ENCODE results near the gene ASCC3. TPM values are rescaled to one million over a fixed set of nuclear protein-coding genes. Genes with fewer than 3 reads are reported as not detected.

ASCC3 gene
- total RNA-seq, 1 experiment from 2014 or later = 48.2 TPM

DNA sequence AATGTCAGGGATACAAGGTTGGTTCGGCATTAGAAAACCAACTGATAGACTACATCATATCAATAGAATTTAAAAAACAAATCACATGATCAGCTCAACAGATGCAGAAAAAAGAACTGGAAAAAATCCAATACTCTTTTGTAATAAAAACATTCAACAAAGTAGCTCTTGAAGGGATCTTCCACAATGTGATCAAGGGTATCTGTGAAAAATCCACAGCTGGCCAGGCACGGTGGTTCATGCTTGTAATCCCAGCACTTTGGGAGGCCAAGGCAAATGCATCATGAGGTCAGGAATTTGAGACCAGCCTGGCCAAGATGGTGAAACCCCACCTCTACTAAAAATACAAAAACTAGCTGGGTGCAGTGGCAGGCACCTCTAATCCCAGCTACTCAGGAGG lies 63.1 kb downstream of the ASCC3 start:
- Mint-ChIP-seq H3K4me3 (ENCODE audit: unreplicated experiment) (no peak overlapping the region), H3K9me3 (ENCODE audit: unreplicated experiment) (peaks cover 10% of the 10 kb centered on the region), H3K36me3 (ENCODE audit: insufficient read depth, unreplicated experiment) (no peaks in the 10 kb centered on the region), H3K27me3 (ENCODE audit: insufficient read depth, unreplicated experiment) (no peaks in the 10 kb centered on the region), H3K4me1 (ENCODE audit: low read depth, unreplicated experiment) (no peaks in the 10 kb centered on the region), H3K27ac (ENCODE audit: unreplicated experiment) (no peak overlapping the region)
- no peaks in the 10 kb centered on the region for H3K4me1 ChIP-seq
- H3K4me3 ChIP-seq (ENCODE audit: low read depth, low read length) = no peak overlapping the region
- TF ChIP-seq, protein P1, sequence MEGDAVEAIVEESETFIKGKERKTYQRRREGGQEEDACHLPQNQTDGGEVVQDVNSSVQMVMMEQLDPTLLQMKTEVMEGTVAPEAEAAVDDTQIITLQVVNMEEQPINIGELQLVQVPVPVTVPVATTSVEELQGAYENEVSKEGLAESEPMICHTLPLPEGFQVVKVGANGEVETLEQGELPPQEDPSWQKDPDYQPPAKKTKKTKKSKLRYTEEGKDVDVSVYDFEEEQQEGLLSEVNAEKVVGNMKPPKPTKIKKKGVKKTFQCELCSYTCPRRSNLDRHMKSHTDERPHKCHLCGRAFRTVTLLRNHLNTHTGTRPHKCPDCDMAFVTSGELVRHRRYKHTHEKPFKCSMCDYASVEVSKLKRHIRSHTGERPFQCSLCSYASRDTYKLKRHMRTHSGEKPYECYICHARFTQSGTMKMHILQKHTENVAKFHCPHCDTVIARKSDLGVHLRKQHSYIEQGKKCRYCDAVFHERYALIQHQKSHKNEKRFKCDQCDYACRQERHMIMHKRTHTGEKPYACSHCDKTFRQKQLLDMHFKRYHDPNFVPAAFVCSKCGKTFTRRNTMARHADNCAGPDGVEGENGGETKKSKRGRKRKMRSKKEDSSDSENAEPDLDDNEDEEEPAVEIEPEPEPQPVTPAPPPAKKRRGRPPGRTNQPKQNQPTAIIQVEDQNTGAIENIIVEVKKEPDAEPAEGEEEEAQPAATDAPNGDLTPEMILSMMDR (IDR thresholded peaks at IDR 0.05; ENCODE audit: insufficient read depth in 1 of 2, low read depth in 1 of 2, low read length in 1 of 2, severe bottlenecking in 1 of 2, unreplicated experiment in 1 of 2) = no peak
- intact Hi-C loops (cut with micrococcal nuclease; ENCODE audit: unreplicated experiment) = no loop called here
- no TSS peak for BruUV-seq (replicated peaks)
- H3K36me3 ChIP-seq (ENCODE audit: control insufficient read depth, insufficient read depth, low read length) = no peaks in the 10 kb centered on the region
- POLR2A ChIA-PET = no interaction called here
- no peaks in the 10 kb centered on the region for H3K9me3 ChIP-seq
- no peak for DNase-seq
- CTCF ChIA-PET = no interaction called here
- no peaks in the 10 kb centered on the region for H3K27me3 ChIP-seq (replicated peaks; ENCODE audit: control insufficient read depth, insufficient read depth, low read length)

DNA sequence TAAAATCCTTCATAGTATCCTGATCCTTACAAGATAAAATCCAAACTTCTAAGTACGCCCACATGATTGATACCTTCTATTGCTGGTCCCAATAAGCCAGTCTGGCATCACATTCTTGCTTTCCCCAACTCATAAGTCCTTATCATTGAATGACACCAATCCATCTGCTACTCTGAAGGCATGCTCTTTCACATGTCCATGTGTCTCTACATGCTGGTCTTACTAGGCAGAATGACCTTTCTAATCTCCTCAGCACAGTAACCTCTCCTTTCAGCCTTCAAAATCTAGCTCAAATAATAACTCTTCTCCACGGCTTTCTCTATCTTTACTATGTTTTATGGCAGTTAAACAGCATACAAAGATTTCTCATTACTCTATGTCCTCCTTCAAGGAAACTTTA lies 71.1 kb downstream of the ASCC3 start:
- no peaks in the 10 kb centered on the region for H3K4me1 Mint-ChIP-seq (ENCODE audit: low read depth, unreplicated experiment)
- DNase-seq = no peak
- no peak overlapping the region for H3K4me3 Mint-ChIP-seq (ENCODE audit: unreplicated experiment)
- no peaks in the 10 kb centered on the region for H3K9me3 ChIP-seq
- no peaks in the 10 kb centered on the region for H3K4me1 ChIP-seq
- H3K27me3 ChIP-seq (replicated peaks; ENCODE audit: control insufficient read depth, insufficient read depth, low read length) = no peaks in the 10 kb centered on the region
- no TSS peak for BruUV-seq (replicated peaks)
- no peaks in the 10 kb centered on the region for H3K27me3 Mint-ChIP-seq (ENCODE audit: insufficient read depth, unreplicated experiment)
- no peaks in the 10 kb centered on the region for H3K36me3 Mint-ChIP-seq (ENCODE audit: insufficient read depth, unreplicated experiment)
- H3K27ac Mint-ChIP-seq (ENCODE audit: unreplicated experiment) = no peak overlapping the region
- ChIA-PET CTCF (no interaction called here), POLR2A (no interaction called here)
- TF ChIP-seq, protein P1 (IDR thresholded peaks at IDR 0.05; ENCODE audit: insufficient read depth in 1 of 2, low read depth in 1 of 2, low read length in 1 of 2, severe bottlenecking in 1 of 2, unreplicated experiment in 1 of 2) = no peak
- H3K9me3 Mint-ChIP-seq (ENCODE audit: unreplicated experiment) = no peaks in the 10 kb centered on the region
- no peak overlapping the region for H3K4me3 ChIP-seq (ENCODE audit: low read depth, low read length)
- intact Hi-C loops (cut with micrococcal nuclease; ENCODE audit: unreplicated experiment) = no loop called here
- H3K36me3 ChIP-seq (ENCODE audit: control insufficient read depth, insufficient read depth, low read length) = no peaks in the 10 kb centered on the region

DNA sequence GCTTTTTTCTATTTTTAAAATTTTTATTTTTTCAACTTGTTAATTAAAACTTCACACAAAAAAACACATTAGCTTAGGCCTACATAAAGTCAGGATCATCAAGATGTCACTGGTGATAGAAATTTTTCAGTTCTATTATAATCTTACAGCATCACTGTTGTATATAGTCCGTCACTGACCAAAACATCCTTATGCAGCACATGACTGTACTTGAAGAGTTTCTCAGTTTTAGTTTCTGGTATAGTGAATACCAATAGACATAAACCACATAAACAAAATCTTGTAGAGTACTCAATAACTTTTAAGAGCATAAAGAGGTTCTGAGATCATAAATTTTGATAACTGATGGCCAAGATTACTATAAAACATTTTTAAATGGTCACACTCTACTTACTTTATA lies 71.8 kb downstream of the ASCC3 start:
- BruUV-seq (replicated peaks) = no TSS peak
- H3K27me3 ChIP-seq (replicated peaks; ENCODE audit: control insufficient read depth, insufficient read depth, low read length) = no peaks in the 10 kb centered on the region
- CTCF ChIA-PET = no interaction called here
- no peaks in the 10 kb centered on the region for H3K9me3 ChIP-seq
- no peak overlapping the region for H3K4me3 ChIP-seq (ENCODE audit: low read depth, low read length)
- no peaks in the 10 kb centered on the region for H3K9me3 Mint-ChIP-seq (ENCODE audit: unreplicated experiment)
- intact Hi-C loops (cut with micrococcal nuclease; ENCODE audit: unreplicated experiment) = no loop called here
- no peak overlapping the region for H3K27ac Mint-ChIP-seq (ENCODE audit: unreplicated experiment)
- no peak for DNase-seq
- no peak overlapping the region for H3K4me3 Mint-ChIP-seq (ENCODE audit: unreplicated experiment)
- H3K27me3 Mint-ChIP-seq (ENCODE audit: insufficient read depth, unreplicated experiment) = no peaks in the 10 kb centered on the region
- no peaks in the 10 kb centered on the region for H3K4me1 Mint-ChIP-seq (ENCODE audit: low read depth, unreplicated experiment)
- POLR2A ChIA-PET = no interaction called here
- TF ChIP-seq, protein P1 (IDR thresholded peaks at IDR 0.05; ENCODE audit: insufficient read depth in 1 of 2, low read depth in 1 of 2, low read length in 1 of 2, severe bottlenecking in 1 of 2, unreplicated experiment in 1 of 2) = no peak
- H3K36me3 ChIP-seq (ENCODE audit: control insufficient read depth, insufficient read depth, low read length) = no peaks in the 10 kb centered on the region
- no peaks in the 10 kb centered on the region for H3K4me1 ChIP-seq
- no peaks in the 10 kb centered on the region for H3K36me3 Mint-ChIP-seq (ENCODE audit: insufficient read depth, unreplicated experiment)

Measured in Caco-2 (cell line).